Stimulated activated CD4-positive, alpha-beta T cell treated with anti-CD3 and anti-CD28 coated beads, Interleukin-1b, Interleukin-23, amount 100 ng/mL, for 1 hour (primary cell): ENCODE data around the gene ANKRD13B.

Experiments
- DNase-seq, 2 donors: peaks; one replicate each; pipeline ENCODE4 v3.0.0-alpha.2; 2020; ENCODE audit warnings: low read depth in 2 of 2

The ANKRD13B gene

DNA sequence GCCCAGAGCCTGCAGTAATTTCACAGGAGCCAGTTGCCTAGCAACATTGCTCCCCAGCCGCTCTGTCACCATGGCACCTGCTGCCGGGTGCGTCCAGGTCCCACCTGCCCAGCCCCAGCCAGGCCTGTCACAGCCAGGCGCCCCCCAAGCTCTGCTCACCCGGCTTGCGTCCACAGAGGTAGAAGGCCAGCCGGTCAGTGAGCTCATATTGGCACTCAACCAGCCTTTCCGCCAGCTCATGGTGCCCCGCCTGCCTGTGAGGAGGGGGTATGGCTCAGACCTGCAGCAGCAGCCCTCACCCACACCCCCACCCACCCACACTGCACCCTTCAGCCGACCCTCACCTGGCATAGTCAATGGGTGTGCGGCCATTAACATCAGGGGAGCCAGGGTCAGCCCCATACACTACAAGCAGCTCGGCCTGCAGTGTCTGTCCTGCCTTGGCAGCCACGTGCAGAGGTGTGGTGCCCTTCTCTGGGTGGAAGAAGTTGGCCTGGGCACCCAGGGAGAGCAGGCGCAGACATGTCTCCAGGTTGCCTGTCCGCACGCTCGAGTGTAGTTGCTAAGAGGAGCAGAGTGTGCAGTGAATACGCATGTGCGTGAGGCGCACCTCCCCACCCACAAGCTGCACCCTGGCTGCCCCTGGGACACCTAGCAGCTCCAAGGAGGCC, 11.2 kb upstream of the ANKRD13B start:
- DNase-seq: no peak

- no peak for DNase-seq
Measured at GRCh38 chr17:29582254-29582765, 10.6 kb upstream of the ANKRD13B start.

- DNase-seq: no peak
Measured at GRCh38 chr17:29582772-29583171, 10.2 kb upstream of the ANKRD13B start.

- DNase-seq: no peak
Measured at GRCh38 chr17:29583324-29584248, 9.3 kb upstream of the ANKRD13B start.

DNA sequence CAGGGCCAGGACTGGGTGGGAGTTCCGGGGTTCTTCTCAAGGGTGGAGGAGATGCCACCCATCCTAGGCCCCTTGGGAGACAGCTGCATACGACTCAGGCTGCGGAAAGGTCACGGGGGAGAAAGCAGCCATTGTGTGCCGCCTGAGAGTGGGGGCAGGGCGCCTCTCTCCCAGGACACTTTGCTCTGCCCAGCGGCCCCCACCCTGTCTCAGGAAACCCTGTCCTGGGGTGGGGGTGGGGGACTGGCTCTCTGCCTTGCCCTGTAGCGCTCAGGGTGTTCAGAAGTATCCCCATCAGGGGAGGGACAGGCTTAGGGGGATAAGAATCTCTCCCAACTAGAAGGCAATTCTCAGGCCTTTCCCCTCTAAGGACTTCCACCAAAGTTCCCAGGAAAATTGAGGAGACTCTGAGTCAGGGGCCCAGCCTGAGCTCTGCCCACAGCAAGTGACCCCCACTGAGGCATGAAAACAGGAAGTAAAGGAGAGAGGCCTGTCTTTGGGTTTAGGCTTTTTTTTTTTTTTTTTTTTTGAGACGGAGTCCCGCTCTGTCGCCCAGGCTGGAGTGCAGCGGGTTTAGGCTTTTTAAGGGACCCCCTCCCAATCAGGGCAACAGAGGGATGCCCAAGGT, 8.4 kb upstream of the ANKRD13B start:
- DNase-seq: no peak

GRCh38 chr17:29585080-29585751, 7.7 kb upstream of the ANKRD13B start:
- no peak for DNase-seq

DNA sequence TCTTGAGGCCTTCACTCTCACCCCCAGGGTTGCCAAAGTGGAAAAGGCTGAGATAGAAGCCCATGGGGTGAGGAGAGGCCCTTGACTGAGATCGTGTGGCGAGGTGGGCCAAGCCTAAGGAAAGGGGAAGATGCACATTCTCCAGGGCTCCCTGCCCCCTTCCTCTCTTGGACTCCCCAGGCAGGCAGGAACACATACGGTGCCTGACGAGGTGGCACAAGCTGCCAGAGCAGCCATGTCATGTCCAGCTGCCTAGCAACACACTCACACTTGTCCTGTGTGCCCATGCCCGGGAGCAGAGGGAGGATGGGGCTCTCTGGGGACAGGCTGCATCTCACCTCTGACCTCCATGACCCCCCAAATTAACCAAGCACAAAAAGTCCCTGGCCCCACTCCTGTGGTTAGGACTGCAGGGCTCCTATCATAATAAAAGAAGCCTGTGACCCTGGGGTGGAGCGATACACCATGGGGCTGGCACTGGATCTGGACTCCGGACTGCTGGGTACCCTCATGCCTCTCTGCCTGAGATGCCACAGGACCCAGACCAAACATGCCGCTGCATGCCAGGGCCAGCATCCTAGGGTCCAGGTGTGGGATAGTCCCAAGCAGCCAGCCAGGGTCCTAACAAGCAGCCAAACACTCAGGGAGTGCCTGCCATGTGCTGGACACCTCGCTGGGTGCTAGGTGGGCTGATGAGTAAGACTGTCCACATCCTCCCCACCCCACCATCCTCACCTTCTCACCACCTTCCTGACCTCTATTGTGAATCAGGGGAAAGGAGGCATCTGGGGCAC, 6.1 kb upstream of the ANKRD13B start:
- DNase-seq: no peak

GRCh38 chr17:29587591-29587990, 5.3 kb upstream of the ANKRD13B start:
- no peak for DNase-seq

DNA sequence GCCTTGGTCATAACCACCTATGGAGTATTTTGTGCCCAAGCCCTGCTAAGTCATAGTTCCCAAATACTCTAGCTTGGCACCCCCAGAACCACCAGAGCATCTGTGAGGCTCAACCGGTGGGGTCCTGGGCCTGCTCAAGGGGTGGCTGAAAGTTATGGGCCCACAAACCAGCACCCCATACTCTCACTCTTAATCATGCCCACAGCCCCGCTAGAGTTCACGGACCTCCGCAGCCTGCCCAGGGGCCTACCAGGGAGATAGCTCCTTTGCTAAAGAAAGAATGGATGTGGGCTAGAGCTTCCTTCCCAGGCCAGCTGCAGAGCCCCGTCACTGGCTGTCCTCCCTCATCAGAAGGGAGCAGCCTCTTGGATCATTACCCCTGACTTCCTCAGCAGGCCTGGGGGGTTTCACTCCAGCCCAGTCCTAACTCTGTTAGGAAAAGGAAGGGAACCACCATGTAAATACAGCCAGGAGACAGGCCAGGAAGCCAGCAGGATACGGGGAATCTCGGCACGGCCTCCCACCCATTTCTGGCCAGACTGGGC, 4.8 kb upstream of the ANKRD13B start:
- no peak for DNase-seq

DNA sequence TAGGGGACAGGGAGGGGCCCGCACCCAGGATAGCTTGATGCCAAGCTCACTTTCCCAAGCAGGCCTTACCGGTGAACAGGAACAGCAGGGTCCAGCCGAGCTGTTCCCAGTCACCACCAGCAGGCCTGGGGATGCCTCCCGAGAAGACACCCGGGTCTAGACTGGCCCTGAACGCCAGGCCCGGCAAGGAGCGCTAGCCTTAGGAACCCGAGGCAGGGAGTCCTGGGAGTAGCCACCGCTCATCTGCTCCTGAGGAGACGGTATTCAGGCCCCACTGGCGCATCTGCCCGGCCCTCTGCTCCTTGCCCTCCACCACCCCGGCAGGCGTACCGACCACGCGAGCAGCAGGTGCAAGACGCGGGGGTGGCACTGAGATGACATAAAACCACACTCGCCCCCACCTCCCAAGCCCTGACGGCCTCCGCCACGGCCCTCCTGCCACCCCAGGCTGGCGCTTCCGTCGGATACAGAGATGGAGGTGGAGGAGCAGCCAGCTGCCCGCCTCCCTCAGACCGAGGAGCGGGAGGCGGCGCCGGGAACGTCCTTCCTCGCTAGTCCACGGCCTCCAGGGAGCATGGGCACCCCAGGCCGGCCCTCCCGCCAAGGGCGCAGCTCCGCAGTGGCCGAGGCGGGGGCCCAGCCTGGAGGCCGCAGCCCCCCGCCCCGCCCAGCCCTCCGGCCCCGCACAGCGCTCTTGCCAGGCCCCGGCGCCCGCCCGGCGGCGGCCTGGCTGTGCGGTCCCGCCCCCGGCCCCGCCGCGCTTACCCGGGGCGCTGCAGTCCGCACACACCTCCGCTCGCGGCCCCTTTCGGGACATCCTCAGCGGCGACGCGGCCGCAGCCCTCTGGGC, 4.1 kb upstream of the ANKRD13B start:
- DNase-seq: no peak

- DNase-seq: peak; percentile 45 to 69
Measured at GRCh38 chr17:29589524-29590410, 3.2 kb upstream of the ANKRD13B start, which contains the start of gene GIT1. Gene GIT1 (minus strand): TSS chr17:29589648. CDS start chr17:29589378, 270 bp downstream.

GRCh38 chr17:29590411-29591145, 2.4 kb upstream of the ANKRD13B start:
- no peak for DNase-seq

DNA sequence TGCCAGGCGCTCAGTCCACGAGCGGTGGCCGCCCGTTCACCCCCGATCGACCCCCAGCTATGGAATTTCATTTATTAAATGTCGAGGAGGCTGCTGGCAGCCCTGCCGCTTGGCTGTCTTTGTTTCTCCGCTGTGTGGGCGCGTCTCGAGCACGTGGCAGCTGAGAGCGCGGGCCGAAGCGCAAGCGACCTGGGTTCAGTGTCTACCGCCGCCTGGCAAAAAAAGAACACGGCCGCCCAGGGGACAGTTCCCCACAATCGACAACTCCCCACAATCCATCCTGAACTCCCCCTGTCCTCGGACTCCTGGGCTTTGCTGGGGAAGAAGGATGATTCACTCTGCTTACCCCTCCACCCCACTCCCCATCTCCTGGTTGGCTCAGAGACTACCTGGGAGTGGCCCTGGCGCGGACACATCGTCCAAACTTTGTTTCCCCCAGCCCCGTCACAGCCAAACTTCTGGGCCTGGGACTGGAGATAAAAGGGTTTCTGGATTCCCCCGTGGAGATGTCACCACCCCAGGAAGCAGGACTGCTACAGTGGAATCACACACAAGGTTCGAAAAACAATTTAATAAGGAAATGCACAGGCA, 1.7 kb upstream of the ANKRD13B start:
- DNase-seq: no peak

DNA sequence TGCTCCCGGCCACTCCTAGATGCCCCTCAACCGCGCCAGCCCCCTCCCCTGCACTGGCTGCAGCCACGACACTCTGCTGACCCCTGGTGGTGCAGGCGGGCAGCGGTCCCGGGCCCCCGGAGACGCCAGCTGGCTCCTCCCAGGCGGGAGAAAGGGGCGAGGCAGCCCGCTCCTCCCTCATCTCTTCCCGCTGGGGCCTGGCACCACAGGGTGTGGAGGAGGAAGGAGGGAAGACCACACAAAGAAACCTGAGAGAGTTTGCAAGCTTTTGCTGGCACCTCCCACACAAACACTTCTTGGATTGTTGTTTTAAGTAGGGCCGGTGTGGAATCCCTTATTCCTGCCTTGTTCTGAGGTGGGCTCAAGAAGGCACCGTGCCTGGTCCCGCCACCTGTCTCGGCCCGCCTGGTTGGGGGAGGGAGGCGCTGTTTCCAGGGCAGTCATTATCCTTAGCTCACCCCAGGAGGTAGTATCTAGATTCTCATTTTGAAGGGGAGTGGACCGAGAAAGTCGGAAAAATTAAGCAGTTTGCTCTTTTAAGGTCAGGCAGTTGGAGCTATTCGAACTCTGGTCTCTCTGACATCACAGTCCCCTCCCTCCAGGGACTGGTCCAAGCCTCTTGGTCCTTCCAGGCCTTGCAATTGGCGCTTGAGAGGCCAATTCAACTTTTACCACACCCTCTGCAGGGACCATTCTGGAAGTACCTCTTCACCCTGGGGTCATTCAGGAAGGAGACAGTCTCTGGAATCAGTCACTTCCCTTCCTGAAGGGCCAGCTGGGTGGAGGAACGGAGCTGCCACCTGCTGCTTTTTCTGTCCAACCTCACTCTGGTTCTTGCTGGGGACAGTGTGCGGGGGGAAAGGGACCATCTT, 959 bp upstream of the ANKRD13B start:
- peak; percentile 49 to 76 for DNase-seq

DNA sequence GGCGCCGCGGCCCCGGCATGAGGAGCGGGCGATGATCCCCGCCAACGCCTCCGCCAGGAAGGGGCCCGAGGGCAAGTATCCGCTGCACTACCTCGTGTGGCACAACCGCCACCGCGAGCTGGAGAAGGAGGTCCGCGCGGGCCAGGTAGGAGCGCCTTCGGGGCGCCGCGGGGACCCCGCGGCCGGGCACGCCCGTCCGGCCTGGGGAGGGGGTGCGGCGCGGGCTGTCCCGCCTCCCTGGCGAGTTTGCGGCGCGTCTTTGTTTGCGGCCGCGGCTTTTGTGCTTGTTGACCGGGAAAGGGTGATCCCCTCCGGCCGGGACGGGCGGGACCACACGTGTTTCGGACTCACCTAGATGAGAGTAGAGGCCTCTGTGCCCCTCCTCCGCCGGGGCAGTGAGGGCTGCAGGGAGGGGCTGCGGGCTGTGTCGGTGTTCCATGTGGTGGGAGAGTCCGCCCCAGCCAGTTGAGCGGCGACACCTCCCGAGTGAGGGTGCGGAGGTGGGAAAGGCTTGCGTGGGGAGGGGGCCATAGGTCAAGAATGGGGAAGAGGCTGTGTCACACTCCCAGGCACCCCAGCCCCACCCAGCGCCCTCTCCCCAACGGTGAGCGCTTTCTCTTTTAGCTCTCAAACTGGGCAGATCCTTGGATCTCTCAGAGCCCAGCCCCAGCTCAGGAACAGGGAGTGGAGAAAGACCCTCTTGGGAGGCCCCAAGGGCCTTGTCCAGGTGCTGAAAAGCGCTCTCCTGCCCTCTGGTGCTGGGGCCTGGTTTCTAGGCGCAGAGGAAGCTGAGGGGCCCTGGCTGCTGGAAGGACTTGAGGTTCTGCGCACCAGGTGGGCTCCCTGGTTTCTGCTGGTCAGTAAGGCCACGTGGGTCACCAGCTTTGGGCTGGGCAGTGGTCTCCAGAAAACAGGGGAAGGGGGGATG, 923 bp downstream of the ANKRD13B start:
- no peak for DNase-seq
